NCI-H2171 (cell line): Measurements from ENCODE around the gene GJB5.
A peak's percentile ranks its signal among the peaks of the same experiment; 100 is the strongest.
"Not testable (repeated sequence)": the region's sequence is repeated elsewhere in the genome, so short reads cannot be mapped to it uniquely, and the experiment has no call there.

Experiments used
- DNase-seq: peaks from one replicate; lab custom pipeline; 2025; lab: John Stamatoyannopoulos, UW

GJB5 gene

GRCh38 chr1:34754964-34755637 lies at the start of gene GJB5:
TSS of gene GJB5 (plus strand) at chr1:34755047. CDS start at chr1:34757331, 2,284 bp downstream.
- peak; percentile 49 for DNase-seq

DNA sequence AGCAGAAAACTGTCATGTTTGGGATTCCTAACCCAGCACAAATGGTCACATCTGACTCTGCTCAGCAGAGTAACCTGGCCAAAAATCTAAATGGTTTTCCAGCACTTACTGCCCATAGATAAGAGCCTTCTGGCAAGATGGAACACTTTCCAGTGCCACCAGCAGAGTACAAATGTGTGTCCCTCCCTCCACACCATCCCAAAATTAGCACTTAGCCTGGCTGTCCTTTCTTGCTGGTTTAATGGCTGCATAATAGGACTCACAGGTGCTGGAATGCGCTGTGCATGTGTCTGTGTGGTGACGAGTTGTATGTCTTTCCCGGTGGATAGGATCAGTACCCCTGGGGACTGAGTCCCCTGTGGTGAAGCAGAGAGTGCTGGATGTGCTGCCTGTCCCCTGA lies 49.8 kb upstream of the GJB5 start:
- no peak for DNase-seq

GRCh38 chr1:34708106-34708505 lies 46.7 kb upstream of the GJB5 start:
- no peak for DNase-seq

DNA sequence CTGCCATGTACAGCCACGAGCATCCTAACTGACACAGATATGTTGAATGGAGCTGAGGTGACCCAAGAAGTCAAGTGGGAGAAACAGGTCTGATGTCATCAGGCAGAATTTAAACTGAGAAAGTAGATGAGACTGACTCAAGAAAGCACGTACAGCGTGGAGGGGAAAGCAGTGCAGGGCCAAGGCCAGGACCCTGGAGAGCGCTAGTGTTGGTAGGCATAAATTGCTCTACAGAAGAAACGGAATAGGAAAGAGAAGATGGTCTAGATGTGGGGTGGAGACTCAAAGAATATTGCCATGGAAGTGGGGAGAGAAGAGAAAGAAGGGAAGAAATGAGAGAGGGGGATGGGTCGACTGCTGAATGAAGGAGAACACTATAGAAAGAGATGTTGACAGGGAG lies 45.3 kb upstream of the GJB5 start:
- DNase-seq = no peak

DNA sequence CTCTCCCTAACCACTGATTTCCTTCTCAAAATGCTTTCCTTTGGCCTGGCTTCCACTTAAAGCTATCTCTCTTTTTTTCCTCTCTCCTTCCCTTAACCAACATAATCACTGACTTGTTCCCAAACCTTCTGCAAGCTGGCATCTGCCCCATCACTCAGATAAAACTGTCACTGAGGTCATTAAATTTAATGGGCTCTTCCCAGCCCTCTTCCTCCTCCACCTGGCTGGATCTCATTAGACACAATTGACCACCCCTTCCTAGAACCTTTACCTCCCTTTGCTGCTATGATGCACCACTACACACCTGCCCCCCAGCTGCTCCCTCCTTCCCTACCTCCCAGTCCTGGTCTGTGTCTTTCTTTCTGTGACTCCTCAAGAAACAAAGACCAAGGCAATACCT lies 44.0 kb upstream of the GJB5 start:
- no peak for DNase-seq

DNA sequence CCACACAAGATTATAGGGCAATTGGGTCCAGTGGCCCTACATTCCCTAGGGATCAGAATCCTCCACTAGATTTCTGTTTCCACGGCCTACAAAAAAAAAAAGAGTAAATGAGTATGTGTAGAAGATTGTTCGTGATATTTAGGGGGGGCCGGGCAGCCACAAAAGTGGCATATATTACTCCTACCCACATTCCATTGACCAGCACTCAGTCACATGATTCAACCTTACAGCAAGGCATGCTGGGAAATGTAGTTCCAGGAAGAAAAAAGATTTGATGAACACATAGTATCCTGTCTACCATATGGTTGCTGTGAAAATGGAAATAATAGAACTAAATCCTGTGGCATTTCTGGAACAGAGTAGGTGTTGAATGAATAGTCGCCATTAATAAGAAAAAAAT lies 43.4 kb upstream of the GJB5 start:
- DNase-seq = no peak

DNA sequence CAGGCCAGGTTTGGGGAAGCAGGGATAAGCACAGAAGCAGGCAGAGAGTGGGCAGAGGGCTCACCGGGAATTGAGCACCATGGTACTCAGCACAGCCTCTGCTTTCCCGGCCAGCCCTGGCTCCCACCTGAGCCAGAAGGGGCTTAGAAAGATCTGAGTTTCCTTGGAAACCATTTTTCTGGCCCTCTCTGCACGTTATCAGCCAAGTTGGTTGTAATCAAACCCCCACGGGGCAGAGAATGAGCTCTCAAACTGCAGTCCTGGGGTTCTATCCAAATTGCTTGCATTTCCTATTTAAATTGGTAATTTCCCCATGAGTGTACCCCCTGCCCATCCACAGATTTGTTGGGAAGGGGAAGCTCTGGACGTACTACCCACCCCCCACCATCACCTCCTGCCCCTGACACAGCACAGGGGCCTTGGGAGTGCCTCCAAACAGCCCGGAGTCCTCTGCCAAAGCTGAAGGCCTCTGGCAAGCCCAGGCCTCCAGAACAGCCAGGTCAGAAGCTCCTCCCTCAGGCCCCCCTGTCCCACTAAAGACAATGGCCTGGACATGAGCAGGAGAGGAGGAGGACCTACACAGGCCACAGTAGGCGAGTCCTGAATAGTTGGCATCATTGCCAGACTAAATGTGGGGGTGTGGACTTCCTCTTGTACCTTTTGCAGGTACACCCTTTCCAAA lies 42.7 kb upstream of the GJB5 start:
- no peak for DNase-seq

DNA sequence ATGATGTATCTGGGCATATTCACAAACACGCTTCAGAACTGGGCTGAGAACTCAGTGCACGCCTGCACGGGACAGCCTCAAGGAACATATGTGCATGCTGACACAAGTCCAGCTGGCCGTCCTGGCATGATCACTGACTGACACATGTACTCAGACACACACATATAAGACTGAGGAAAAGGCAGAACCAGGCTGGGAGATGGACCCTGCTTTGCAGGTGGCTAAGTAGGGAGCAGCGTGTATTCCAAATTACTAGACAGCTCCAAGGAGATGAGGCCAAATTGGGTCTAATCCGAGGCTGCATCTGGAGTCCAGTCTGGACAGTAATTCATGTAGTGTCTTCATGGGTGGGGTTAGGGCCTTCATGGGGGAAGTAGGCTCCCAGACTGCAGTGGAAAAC lies 41.4 kb upstream of the GJB5 start:
- no peak for DNase-seq

DNA sequence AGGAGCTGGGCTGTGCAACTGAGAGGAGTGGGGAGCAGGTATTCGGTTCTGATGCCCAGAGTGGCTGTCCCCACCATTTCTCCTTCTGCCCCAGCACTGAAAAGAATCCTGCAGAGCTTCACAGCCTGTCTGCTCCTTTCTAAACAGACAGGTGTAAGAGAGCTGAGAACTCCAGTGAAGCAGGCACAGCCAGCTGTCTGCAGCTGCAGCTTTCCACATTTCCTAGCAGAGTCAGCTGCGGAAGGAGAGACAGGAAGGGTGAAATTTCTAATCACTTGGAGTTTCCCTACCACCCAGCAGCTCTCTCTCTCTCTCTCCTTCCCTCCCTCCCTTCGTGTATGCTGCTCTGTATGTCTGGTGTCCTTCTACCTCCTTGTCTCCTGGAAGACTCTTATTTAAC lies 40.5 kb upstream of the GJB5 start:
- no peak for DNase-seq

- no peak for DNase-seq
These were observed 39.7 kb upstream of the GJB5 start for GRCh38 chr1:34715139-34715538.

- DNase-seq = no peak
These were observed 33.6 kb upstream of the GJB5 start for GRCh38 chr1:34721241-34721640.

DNA sequence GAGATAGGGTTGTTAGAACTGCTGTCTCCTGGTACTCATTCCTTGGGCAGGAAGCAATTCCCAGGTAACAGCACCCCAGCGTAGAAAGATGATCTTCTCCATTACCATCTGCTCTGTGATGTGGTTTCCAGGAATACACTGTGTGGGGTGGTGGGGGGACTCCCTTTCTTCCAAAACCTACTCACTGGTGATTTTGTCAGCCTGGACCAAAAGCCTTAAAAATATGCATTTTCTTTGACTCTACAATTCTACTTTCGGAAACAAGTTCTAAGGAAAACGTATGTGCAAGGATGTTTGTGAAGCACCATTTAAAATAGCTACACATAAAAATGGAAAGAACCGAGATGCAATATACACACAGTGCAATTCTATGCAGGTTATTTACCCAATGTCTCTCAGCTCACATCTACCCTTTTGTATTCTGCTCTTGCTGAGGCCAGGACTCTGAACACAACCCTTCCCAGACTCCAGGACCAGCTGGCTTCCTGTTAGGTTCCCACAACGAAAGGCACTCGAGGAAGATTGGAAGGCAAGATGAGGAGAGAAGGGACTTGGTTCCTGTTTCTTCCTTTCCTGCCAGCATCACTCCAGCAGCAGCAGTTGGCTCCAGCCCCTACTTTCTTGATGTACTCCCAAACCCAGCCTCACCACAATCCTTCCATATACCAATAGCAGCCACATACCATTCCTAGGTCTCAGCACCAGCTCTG lies 33.0 kb upstream of the GJB5 start:
- DNase-seq = peak; percentile 30

- no peak for DNase-seq
These were observed 28.0 kb upstream of the GJB5 start for GRCh38 chr1:34726861-34727260.

DNA sequence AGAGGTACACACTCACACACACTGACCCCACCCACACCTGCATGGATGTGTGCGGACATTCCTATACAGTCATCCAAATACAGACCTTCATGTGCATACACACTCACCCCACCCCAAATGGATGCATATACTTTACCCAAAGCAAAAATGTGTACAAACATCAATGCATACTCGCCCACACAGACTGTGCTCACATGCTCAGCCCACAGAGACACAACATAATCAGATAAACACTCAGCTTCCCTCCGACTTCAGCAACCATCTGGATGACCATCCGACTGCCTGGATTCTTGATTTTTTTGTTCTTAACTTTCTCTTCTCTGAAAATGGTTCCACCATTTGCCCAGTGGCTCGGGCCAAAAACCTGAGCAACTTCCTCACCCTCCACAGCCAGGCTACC lies 24.4 kb upstream of the GJB5 start:
- DNase-seq = no peak

DNA sequence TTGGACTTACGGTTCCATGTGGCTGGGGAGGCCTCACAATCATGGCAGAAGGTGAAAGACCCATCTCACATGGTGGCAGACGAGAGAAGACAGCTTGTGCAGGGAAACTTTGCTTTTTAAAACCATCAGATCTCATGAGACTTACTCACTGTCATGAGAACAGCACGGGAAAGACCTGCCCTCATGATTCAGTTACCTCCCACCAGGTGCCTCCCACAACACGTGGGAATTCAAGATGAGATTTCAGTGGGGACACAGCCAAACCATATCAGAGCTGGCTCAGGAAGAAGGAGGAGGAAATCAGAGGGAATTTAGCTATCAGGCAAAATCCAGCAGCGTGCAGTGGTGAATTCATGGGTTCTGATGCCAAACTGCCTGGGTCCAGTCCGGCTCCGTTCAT lies 22.0 kb upstream of the GJB5 start:
- not testable (repeated sequence) for DNase-seq

- DNase-seq = no peak
These were observed 18.2 kb upstream of the GJB5 start for GRCh38 chr1:34736692-34737091.

GRCh38 chr1:34737236-34737635 lies 17.6 kb upstream of the GJB5 start:
- DNase-seq = not testable (repeated sequence)

GRCh38 chr1:34739613-34740012 lies 15.2 kb upstream of the GJB5 start:
- DNase-seq = no peak

GRCh38 chr1:34740161-34740868 lies 14.5 kb upstream of the GJB5 start:
- DNase-seq = no peak

DNA sequence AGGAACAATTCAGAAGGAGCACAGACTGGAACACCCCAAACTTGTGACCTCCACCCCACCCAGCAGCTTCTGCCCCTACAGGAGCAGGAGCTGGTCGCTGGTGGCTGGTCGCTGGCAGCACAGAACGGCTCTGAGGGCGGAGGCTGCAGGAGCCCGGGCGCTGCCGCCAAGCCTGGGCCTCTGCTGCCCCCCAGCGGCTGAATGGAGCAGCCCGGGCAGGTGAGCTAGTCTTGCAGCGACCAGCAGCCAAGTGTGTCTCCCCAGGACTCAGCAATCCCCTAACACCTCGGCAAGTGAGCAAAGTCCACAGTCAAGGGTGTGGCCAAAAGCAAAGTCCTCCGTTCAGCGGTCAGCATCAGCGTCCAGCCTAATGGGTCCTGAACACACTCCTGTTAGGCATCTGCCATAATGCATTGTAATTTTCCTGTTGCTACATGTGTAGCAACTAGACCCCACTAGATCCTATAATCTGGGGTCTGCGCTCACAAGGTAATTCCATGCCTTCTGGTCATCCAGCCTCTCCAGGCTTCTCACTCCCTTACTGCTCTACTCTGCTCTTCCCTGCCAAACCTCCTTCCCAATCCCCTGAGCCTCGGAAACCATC lies 12.1 kb upstream of the GJB5 start:
- DNase-seq = peak; percentile 42

DNA sequence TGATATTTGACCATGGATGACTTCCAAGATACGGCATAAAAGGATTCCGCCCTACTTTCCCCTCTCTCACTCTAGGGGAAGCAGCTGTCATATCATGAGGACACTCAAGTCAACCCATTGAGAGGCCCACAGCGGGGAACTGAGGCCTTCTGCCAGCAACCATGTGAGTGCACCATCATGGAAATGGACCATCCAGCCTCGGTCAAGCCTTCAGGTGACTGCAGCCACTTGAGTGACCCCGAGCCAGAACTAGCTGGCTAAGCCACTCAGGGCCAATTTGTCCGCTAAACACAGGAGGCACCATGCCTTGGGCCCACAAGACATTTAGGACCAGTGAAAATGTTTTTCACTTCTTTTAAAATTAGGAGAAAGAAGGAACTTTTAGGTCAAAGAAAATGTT lies 11.1 kb upstream of the GJB5 start:
- DNase-seq = no peak

DNA sequence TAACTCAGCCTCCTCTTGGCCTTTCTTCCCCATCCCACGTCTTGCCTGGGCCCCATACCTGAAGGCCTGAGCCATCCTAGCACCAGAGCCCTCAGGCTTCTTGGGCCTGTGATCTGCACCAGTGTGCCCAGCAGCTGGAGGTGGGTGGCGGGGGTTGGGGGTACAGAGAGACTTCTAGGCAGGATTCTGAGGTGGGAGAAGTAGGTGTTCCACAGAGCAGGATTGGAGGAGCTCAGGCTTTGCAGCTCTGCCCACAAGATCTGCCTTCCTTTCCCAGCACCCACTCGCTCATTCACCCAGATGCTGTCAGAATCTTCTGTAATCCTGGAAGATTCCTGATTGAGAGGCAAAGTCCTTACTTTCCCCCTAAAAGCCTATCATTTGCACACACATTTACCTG lies 10.0 kb upstream of the GJB5 start:
- DNase-seq = no peak
